Pulmonary artery endothelial cell (primary cell): ENCODE measurements around the gene INSM1. TPM values are rescaled to one million over a fixed set of nuclear protein-coding genes. Genes with fewer than 3 reads are reported as not detected.
"Not testable (repeated sequence)": the region's sequence is repeated elsewhere in the genome, so short reads cannot be mapped to it uniquely, and the experiment has no call there.

Experiments
- DNase-seq: peaks from one replicate; pipeline ENCODE4 v3.0.0-alpha.2; 2011; ENCODE audit warnings: low read depth, low spot score
- total RNA-seq: library from RNA; depleted of rRNA; stranded (reverse); fragments of >200 nt; gene quantifications from 2 replicates; pipeline ENCODE4 v1.2.3, GENCODE V29; 2014

INSM1 gene, protein sequence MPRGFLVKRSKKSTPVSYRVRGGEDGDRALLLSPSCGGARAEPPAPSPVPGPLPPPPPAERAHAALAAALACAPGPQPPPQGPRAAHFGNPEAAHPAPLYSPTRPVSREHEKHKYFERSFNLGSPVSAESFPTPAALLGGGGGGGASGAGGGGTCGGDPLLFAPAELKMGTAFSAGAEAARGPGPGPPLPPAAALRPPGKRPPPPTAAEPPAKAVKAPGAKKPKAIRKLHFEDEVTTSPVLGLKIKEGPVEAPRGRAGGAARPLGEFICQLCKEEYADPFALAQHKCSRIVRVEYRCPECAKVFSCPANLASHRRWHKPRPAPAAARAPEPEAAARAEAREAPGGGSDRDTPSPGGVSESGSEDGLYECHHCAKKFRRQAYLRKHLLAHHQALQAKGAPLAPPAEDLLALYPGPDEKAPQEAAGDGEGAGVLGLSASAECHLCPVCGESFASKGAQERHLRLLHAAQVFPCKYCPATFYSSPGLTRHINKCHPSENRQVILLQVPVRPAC
- not detected in 2 replicates for total RNA-seq

DNA sequence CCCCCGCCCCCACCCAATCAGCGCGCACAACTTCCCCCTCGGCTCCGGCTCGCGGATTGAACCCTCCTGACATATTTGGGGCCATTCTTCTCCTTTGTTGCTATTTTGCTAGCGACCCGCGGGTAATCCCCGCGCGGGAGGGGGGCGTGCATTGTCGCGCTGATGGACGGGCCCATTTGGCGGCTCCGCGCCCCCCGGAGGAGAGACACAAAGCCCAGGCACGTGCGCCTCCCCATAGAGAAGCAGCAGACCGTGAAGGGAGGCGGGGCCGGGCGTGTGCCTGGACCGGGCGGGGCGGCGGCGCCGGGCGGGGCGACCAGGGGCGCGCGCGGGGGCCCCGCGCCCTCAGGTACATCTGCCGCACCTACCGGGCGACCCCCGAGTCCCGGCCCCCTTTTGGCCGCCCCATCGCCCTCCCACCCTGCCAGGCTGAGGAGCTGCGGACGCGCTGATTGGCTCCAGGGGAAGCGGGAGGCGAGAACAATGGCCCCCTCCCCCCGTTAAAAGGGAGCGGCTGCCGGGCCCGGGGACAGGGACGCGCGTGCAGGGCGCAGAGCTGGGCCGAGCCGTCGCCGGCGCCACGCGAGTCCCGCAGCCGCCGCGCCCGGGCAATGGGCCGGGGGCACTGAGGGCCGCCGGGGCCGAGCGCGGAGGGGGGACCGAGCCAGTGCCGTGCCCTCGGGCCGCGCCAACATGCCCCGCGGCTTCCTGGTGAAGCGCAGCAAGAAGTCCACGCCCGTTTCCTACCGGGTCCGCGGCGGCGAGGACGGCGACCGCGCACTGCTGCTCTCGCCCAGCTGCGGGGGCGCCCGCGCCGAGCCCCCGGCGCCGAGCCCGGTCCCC is at the start of gene INSM1:
TSS of gene INSM1 (plus strand) at position 530 of the 843 bp plus-strand sequence. CDS start at position 694, 164 bp downstream.
- no peak for DNase-seq

DNA sequence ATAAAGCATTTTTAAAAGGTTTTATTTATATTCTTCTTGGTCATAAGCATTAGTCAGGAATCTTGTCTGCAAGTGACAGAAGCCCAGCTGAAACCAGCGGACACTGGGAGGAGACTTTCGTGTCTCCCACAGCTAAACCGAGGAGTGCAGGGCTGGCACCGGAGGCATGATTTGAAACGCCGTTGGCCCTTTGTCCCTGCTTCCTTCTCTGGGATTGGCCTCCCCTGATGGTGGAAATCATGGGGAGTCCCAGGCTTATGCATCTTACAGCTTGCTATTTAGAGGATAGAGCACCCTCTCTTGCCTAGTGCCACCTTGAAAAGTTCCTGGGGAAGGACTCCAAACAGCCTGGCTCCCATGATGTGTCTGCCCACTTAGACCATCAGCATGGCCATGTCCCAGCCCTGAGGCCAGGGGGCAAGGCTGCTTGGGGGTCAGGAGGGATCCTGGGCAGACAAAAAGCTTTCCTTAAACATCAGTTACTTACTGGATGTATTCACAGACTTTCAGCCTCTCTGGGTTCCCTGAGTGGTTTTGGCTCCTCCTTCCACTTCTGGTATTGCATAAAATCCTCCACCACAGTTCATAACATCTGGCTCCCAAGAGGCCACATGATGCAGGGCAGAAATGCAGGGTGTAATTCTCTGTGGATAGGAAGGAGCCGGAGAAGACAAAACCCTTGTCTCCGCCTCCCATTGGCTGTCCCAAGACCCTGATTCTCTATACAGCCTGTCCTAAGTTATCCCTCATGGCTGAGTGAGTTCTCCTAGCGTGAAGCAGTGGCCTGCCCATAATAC is 49.3 kb upstream of the INSM1 start:
- no peak for DNase-seq

- no peak for DNase-seq
Observed at GRCh38 chr20:20321134-20321533, 46.8 kb upstream of the INSM1 start.

DNA sequence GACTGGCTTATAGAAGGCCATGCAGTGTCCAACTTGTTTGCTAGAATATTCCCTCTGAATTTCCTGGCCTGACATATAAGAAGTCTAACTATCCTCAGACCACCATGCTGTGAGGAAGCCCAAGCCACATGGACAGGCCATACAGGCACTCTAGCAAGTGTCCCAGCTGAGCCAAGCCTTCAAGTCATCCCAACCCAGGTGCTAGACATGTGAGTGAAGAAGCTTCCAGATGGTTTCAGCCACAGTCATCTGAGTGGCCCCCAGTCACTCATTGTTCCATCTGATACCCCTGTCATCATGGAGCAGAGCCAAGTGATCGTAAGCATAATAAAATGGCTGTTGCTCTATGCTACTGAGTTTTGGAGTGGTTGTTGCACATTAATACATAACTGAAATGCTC is 46.0 kb upstream of the INSM1 start:
- no peak for DNase-seq

DNA sequence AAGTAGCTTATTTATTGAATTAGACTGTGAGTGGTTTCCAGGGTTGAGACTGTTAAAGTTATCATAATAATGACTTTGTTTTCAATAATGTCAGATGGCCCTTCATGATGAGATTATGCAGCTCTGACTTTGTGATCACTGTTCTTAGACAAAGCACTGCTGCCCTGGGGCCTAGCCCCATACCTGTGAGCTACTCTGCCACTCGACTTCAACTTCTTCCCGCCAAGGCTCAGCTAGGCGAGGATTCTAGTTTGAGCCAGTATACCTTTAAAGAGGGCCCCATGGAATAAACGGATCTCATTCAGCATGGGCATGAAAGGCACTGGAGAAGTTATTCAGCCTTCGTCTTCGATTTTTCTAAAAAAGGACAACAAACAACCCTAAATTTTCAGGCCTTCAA is 45.0 kb upstream of the INSM1 start:
- DNase-seq = no peak

DNA sequence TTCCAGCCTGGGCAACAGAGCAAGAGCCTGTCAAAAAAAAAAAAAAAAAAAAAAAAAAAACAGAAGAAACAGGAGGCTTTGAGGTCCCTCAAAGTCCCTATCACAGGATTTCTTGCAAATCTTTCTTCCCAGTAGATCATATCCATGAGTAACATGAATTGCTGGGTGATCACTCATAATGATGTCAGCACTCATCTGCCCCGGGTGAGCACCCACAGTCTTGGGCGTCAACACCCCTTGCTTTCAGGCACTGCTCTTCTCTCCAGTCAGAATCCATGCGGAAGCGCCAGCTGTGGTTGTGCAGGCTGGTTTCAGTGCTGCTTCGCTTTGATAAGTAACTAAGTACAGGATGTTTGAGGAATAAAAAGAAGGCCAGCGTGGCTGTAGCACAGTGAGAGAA is 40.2 kb upstream of the INSM1 start:
- no peak for DNase-seq

DNA sequence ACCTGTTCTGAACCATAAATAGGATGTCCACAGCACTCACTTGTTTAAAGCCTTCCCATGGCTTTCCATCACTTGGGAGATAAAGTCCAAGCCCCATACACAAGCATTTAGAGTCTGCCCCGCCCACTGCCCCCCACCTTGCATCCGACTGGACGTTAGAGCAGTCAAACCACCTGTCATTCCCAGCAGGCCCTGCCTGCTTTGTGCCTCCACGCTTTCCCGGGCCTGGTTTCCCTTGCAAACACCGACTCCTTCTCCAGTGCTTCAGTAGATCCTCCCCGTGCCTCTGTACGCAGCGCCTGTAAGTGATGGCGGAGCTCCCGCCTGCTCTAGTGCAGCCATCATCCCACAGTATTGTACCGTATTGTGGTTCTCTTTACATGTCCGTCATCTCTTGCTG is 38.3 kb upstream of the INSM1 start:
- no peak for DNase-seq

- DNase-seq = no peak
Observed at GRCh38 chr20:20331156-20331555, 36.7 kb upstream of the INSM1 start.

DNA sequence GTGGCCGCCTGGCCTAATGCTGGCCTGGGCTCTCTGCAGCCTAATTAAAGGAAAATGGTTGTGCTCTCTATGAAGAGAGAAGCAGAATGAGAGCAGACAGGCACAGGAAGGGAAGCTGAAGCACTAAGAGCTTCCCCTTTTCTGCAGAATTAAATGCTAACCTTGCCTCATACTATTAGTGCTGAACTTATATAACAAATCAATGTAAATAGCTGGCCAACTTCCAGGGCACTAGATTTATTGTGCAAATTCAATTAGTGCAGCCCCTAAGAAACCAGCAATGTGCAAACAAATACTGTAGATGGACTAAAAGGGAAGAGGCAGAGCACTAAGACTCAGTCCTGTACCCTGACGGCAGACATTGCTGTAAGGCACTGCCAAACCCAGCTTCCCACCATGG is 36.1 kb upstream of the INSM1 start:
- DNase-seq = no peak

DNA sequence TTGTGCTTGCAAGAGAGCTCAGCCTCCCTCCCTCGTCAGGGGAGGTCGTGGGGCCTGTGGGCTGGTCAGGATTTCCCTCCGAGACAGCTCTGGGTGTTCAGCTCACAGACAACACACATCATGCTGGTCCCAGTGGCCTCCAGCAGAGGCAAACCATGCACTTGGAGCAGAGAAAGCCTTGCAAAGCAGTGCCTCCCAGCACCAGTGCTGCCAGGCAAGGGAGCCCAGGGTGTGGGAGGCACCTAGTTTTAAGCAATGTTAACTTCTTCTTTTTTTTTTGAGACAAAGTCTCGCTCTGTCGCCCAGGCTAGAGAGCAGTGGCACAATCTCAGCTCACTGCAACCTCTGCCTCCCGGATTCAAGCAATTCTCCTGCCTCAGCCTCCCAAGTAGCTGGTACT is 34.0 kb upstream of the INSM1 start:
- DNase-seq = no peak

- DNase-seq = no peak
Observed at GRCh38 chr20:20334489-20334888, 33.4 kb upstream of the INSM1 start.

GRCh38 chr20:20338133-20338730 is 29.7 kb upstream of the INSM1 start:
- no peak for DNase-seq

- DNase-seq = no peak
Observed at GRCh38 chr20:20340443-20340842, 27.5 kb upstream of the INSM1 start.

- no peak for DNase-seq
Observed at GRCh38 chr20:20341371-20341770, 26.5 kb upstream of the INSM1 start.

DNA sequence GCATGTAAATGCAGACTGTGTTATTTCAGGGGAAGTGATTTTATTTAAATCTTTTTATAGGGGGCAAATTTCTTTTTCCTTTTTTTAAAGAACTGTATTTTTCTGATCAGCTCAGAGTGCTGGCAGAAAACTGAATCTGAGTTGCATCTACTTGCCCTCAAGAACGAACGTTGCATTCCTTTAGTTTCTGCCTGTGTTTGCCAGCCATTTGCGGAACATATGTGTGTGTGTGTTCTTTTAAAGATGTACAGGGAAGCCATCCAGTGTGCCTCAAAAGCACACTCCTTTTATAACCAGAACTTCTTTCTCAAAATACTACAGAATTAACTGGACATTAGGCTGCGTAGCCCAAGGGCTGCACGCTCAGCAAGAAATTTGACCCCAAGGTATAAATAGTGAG is 25.8 kb upstream of the INSM1 start:
- no peak for DNase-seq

DNA sequence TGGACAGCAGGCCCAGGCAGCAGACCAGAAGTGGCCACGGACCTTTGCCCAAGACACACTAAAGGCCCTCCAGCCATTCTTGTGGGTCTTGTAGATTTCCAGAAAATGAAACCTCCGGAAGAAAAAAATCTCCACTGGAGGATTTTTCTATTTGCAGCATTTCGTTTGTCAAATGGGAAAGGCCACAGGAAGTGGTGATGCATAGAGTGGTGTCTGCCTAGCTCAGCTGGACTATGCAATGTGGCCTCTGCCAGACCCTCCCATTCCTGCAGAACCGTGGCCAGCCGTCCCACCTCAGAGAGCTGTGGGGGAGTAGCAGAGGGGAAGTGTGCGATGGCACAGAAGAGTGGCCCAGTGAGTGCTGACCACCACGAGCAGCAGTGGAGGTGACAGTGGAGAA is 24.0 kb upstream of the INSM1 start:
- no peak for DNase-seq

GRCh38 chr20:20344476-20344875 is 23.4 kb upstream of the INSM1 start:
- DNase-seq = no peak

GRCh38 chr20:20353576-20353975 is 14.3 kb upstream of the INSM1 start:
- no peak for DNase-seq

DNA sequence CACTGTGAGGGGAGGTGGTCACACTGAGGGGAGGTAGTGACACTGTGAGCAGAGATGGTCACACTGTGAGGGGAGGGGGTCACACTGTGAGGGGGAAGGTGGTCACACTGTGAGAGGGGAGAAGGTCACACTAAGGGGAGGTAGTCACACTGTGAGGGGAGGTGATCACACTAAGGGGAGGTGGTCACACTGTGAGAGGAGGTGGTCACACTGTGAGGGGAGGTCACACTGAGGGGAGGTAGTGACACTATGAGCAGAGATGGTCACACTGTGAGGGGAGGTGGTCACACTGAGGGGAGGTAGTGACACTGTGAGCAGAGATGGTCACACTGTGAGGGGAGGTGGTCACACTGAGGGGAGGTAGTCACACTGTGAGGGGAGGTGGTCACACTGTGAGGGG is 12.4 kb upstream of the INSM1 start:
- not testable (repeated sequence) for DNase-seq

- no peak for DNase-seq
Observed at GRCh38 chr20:20358801-20359200, 9.1 kb upstream of the INSM1 start.

GRCh38 chr20:20359628-20360027 is 8.3 kb upstream of the INSM1 start:
- DNase-seq = no peak
